Kasumi-1 (cell line): Measurements from ENCODE around the gene LCE2B.
"Not testable (repeated sequence)": the region's sequence is repeated elsewhere in the genome, so short reads cannot be mapped to it uniquely, and the experiment has no call there.

ENCODE experiments used
- DNase-seq, 2 experiments: peaks; one replicate each; lab custom pipeline; 2025; lab: John Stamatoyannopoulos, UW

Gene LCE2B

GRCh38 chr1:152685823-152686222, at the start of gene LCE2B:
TSS of gene LCE2B (plus strand) at chr1:152686123. CDS start at chr1:152686844, 721 bp downstream.
- DNase-seq = not testable (repeated sequence)

GRCh38 chr1:152640351-152640750, 45.6 kb upstream of the LCE2B start:
- no peak for DNase-seq

- DNase-seq = no peak
These were observed 42.0 kb upstream of the LCE2B start for GRCh38 chr1:152643945-152644344.

- no peak for DNase-seq
These were observed 40.8 kb upstream of the LCE2B start for GRCh38 chr1:152645146-152645545.

- DNase-seq = no peak
These were observed 39.3 kb upstream of the LCE2B start for GRCh38 chr1:152646656-152647055.

GRCh38 chr1:152654110-152654509, 31.8 kb upstream of the LCE2B start:
- DNase-seq = peak; percentile 58 to 66

GRCh38 chr1:152656459-152656858, 29.5 kb upstream of the LCE2B start:
- no peak for DNase-seq

GRCh38 chr1:152657677-152658076, 28.2 kb upstream of the LCE2B start:
- DNase-seq = no peak

GRCh38 chr1:152658649-152659048, 27.3 kb upstream of the LCE2B start:
- no peak for DNase-seq

- no peak for DNase-seq
These were observed 22.8 kb upstream of the LCE2B start, which contains the start of gene LCE2D for GRCh38 chr1:152663098-152663497. TSS of gene LCE2D (plus strand) at chr1:152663380. CDS start at chr1:152664106, 726 bp downstream.

GRCh38 chr1:152666171-152666570, 19.8 kb upstream of the LCE2B start:
- not testable (repeated sequence) for DNase-seq

GRCh38 chr1:152667648-152668047, 18.3 kb upstream of the LCE2B start:
- no peak for DNase-seq

GRCh38 chr1:152673016-152673415, 12.9 kb upstream of the LCE2B start:
- no peak for DNase-seq

- DNase-seq = not testable (repeated sequence)
These were observed 10.9 kb upstream of the LCE2B start, which contains the start of gene LCE2C for GRCh38 chr1:152674983-152675382. TSS of gene LCE2C (plus strand) at chr1:152675279. CDS start at chr1:152676016, 737 bp downstream.

GRCh38 chr1:152679459-152679858, 6.5 kb upstream of the LCE2B start:
- no peak for DNase-seq

- no peak for DNase-seq
These were observed 4.3 kb upstream of the LCE2B start for GRCh38 chr1:152681616-152682015.

GRCh38 chr1:152683846-152684245, 2.1 kb upstream of the LCE2B start:
- no peak for DNase-seq

GRCh38 chr1:152697701-152698600, 12.0 kb downstream of the LCE2B start, which contains the start of gene LCE2A:
TSS of gene LCE2A (plus strand) at chr1:152698345. CDS start at chr1:152698902, 557 bp downstream.
- DNase-seq = no peak

- DNase-seq = no peak
These were observed 13.8 kb downstream of the LCE2B start for GRCh38 chr1:152699746-152700145.

- no peak for DNase-seq
These were observed 21.9 kb downstream of the LCE2B start, which contains the start of gene LCE4A for GRCh38 chr1:152707860-152708259. TSS of gene LCE4A (plus strand) at chr1:152708160. CDS start at chr1:152709076, 916 bp downstream.

GRCh38 chr1:152718238-152718637, 32.3 kb downstream of the LCE2B start:
- DNase-seq = no peak

- no peak for DNase-seq
These were observed 39.3 kb downstream of the LCE2B start for GRCh38 chr1:152725261-152725660.

GRCh38 chr1:152728986-152729385, 43.1 kb downstream of the LCE2B start:
- DNase-seq = no peak
